HG03196 (cell line): ENCODE data around the gene PLK3.

ENCODE experiments used
- ATAC-seq: cut with Tn5 transposase; IDR thresholded peaks from one replicate; pipeline ENCODE4 v1.9.1; 2021; ENCODE audit not compliant: unreplicated experiment

The PLK3 gene

GRCh38 chr1:44853201-44853600, 53.0 kb downstream of the PLK3 start:
- no peak for ATAC-seq

GRCh38 chr1:44854970-44855369, 54.8 kb downstream of the PLK3 start:
- no peak for ATAC-seq
